Astrocyte of the spinal cord (primary cell): ENCODE data around the gene KLHL18.
"Not testable (repeated sequence)": the region's sequence is repeated elsewhere in the genome, so short reads cannot be mapped to it uniquely, and the experiment has no call there.

ENCODE experiments used
- DNase-seq: peaks from one replicate; pipeline ENCODE4 v3.0.0; 2011; ENCODE audit warnings: low read depth, low spot score
- H3K4me3 ChIP-seq: 2 replicates; pipeline ENCODE4 v1.5.1; 2011; ENCODE audit warnings: low read depth, mild to moderate bottlenecking, low read length, moderate library complexity
- CTCF ChIP-seq: IDR thresholded peaks from 2 replicates; pipeline ENCODE4 v1.5.1; 2012; ENCODE audit warnings: low read depth, mild to moderate bottlenecking, low read length, inconsistent platforms
- in situ Hi-C: cut with HindIII; loops from 2 replicates; pipeline ENCODE4 v1.10.0; 2017; ENCODE audit warnings: low sequenced_read_pairs

Gene KLHL18

GRCh38 chr3:47247131-47248064 is 35.3 kb upstream of the KLHL18 start:
- in situ Hi-C loops = no loop called here
- no peak overlapping the region for H3K4me3 ChIP-seq
- DNase-seq = no peak
- no peak for TF ChIP-seq CTCF

GRCh38 chr3:47250309-47251060 is 32.3 kb upstream of the KLHL18 start:
- peak; percentile 26 for DNase-seq
- no peak overlapping the region for H3K4me3 ChIP-seq
- peak; percentile 44 for TF ChIP-seq CTCF
- in situ Hi-C loops = no loop called here

DNA sequence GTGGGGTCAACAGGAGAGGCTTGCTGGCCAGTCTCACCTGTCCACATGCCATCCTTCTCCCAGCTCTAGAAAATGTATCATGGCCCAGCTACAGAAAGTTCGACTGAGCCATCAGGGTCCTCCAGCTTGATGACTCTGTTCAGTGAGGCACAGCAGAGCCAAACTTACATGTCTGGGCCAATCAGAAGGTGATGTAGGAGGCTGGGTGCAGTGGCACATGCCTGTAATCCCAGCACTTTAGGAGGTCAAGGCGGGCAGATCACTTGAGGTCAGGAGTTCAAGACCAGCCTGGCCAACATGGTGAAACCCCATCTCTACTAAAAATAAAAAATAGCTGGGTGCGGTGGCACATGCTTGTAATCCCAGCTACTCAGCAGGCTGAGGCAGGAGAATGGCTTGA is 31.7 kb upstream of the KLHL18 start:
- DNase-seq, H3K4me3 ChIP-seq, in situ Hi-C loops: not testable (repeated sequence)

- no peak for DNase-seq
- no peak for TF ChIP-seq CTCF
- H3K4me3 ChIP-seq = no peak overlapping the region
- in situ Hi-C loops = no loop called here
These were observed 31.1 kb upstream of the KLHL18 start for GRCh38 chr3:47251689-47252088.

GRCh38 chr3:47256331-47256730 is 26.4 kb upstream of the KLHL18 start:
- DNase-seq, in situ Hi-C loops, H3K4me3 ChIP-seq: not testable (repeated sequence)

GRCh38 chr3:47259114-47259513 is 23.6 kb upstream of the KLHL18 start:
- DNase-seq = no peak
- in situ Hi-C loops = no loop called here
- H3K4me3 ChIP-seq = no peak overlapping the region
- TF ChIP-seq CTCF = no peak

- no peak for TF ChIP-seq CTCF
- DNase-seq = no peak
- H3K4me3 ChIP-seq = no peak overlapping the region
- in situ Hi-C loops = no loop called here
These were observed 22.1 kb upstream of the KLHL18 start for GRCh38 chr3:47260605-47261004.
